Lower leg skin (tissue), 4 donors: ENCODE measurements around the gene SLC35G1. TPM values are rescaled to one million over a fixed set of nuclear protein-coding genes. Genes with fewer than 3 reads are reported as not detected.

ENCODE experiments used
- DNase-seq, 2 donors: peaks; one replicate each; pipeline ENCODE4 v3.0.0-alpha.2; 2019; ENCODE audit warnings: low spot score in 2 of 2
- H3K4me3 ChIP-seq: fragments of 200-600 bp; sonication (generic); 2 replicates; pipeline ENCODE4 v1.5.1; 2017; ENCODE audit warnings: mild to moderate bottlenecking, low read depth; ENCODE audit not compliant: poor library complexity, severe bottlenecking
- CTCF ChIP-seq, 3 donors: fragments of 450-650 bp; IDR thresholded peaks; one replicate each; pipeline ENCODE4 v1.5.1; 2016; ENCODE audit warnings: antibody characterized with exemption in 3 of 3, mild to moderate bottlenecking in 3 of 3, moderate library complexity in 2 of 3
- POLR2A ChIP-seq, 2 donors: fragments of 450-650 bp; IDR thresholded peaks; one replicate each; pipeline ENCODE4 v1.6.1; 2016 to 2017; ENCODE audit warnings: antibody characterized with exemption in 2 of 2, mild to moderate bottlenecking in 1 of 2, moderate library complexity in 1 of 2
- WGBS, 2 donors: methylation state at CpG; one replicate each; pipeline ENCODE4 v1.1.5; 2018; 5-methylcytosine and 5-hydroxymethylcytosine counted together
- intact Hi-C: fragments of 100-400 bp; cut with DNase I; formaldehyde crosslinking; loops from one replicate; pipeline ENCODE4 v1.15.0; 2023; ENCODE audit warnings: low total_unique reads
- total RNA-seq, 4 donors: library from RNA; depleted of rRNA; stranded (reverse); fragments of >200 nt; gene quantifications; one replicate each; pipeline ENCODE4 v1.1.0, GENCODE V29; 2016

Gene SLC35G1
- total RNA-seq, 4 donors from 2014 or later = 2.6 to 6.2 (median 4.3) TPM

- WGBS, 2 donors = 60 to 64% methylated on average over 3 of the region's 3 CpGs
- no peak for TF ChIP-seq POLR2A (IDR thresholded peaks at IDR 0.05)
- TF ChIP-seq CTCF (IDR thresholded peaks at IDR 0.05) = no peak
- intact Hi-C loops = no loop called here
Measured at GRCh38 chr10:93874309-93875031, 19.3 kb upstream of the SLC35G1 start.

GRCh38 chr10:93875032-93875358 is 18.8 kb upstream of the SLC35G1 start:
- DNase-seq = no peak
- 83 to 91% methylated on average over 2 of the region's 2 CpGs for WGBS, 2 donors
- TF ChIP-seq CTCF (IDR thresholded peaks at IDR 0.05) (no peak), POLR2A (IDR thresholded peaks at IDR 0.05) (no peak)
- intact Hi-C loops = no loop called here
- no peak overlapping the region for H3K4me3 ChIP-seq

More at GRCh38 chr10:93874309-93875031, 19.3 kb upstream of the SLC35G1 start:
- DNase-seq = no peak
- no peak overlapping the region for H3K4me3 ChIP-seq

- H3K4me3 ChIP-seq = no peak overlapping the region
- DNase-seq = no peak
- no peak for TF ChIP-seq CTCF (IDR thresholded peaks at IDR 0.05)
- TF ChIP-seq POLR2A (IDR thresholded peaks at IDR 0.05) = no peak
- intact Hi-C loops = no loop called here
Measured at GRCh38 chr10:93876381-93876780, 17.4 kb upstream of the SLC35G1 start.

GRCh38 chr10:93879273-93879672 is 14.5 kb upstream of the SLC35G1 start:
- intact Hi-C loops = no loop called here
- no peak for DNase-seq
- TF ChIP-seq POLR2A (IDR thresholded peaks at IDR 0.05) (no peak), CTCF (IDR thresholded peaks at IDR 0.05) (no peak)
- no peak overlapping the region for H3K4me3 ChIP-seq

GRCh38 chr10:93894516-93895378 is 969 bp downstream of the SLC35G1 start:
- H3K4me3 ChIP-seq = peak overlapping the region; percentile 79
- TF ChIP-seq POLR2A (IDR thresholded peaks at IDR 0.05) (no peak), CTCF (IDR thresholded peaks at IDR 0.05) (no peak)
- no peak for DNase-seq
- 35% methylated on average over 22 of the region's 22 CpGs for WGBS, 2 donors
- intact Hi-C loops = no loop called here
